Measurements from ENCODE around the gene SPACA1.

DNA sequence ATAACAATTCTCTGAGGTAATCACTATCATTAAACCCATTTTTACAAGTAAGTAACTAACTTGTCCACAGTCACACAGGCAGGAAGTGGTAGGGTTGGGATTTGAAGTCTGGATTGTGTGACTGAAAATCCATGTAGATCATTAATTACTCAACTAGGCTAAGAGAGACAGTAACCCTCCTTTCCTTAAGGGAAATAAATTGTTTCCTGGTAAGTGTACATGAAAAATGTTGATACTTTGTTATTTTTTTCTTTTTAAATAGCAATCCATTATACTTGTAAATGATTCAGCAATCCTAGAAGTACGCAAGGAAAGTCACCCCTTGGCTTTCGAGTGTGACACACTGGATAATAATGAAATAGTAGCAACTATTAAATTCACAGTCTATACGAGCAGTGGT, 11.6 kb downstream of the SPACA1 start:
- TF ChIP-seq POLR2AphosphoS5 (IDR thresholded peaks at IDR 0.05): no peak
- TF ChIP-seq EP300 (IDR thresholded peaks at IDR 0.05): no peak
- no peak for TF ChIP-seq POLR2A (IDR thresholded peaks at IDR 0.05; ENCODE audit: low read depth)
